Keratinocyte (primary cell): ENCODE data around the gene SCCPDH.

Source experiments
- EZH2 ChIP-seq: IDR thresholded peaks from one replicate; pipeline ENCODE4 v1.6.1; 2012; ENCODE audit warnings: inconsistent platforms, mild to moderate bottlenecking, low read length, moderate library complexity
- TF ChIP-seq, protein P1 (sequence below), 3 experiments: IDR thresholded peaks in 1 of 3; conservative IDR thresholded peaks in 1 of 3; optimal IDR thresholded peaks in 1 of 3; 2 replicates in 2 of 3; 3 replicates in 1 of 3; pipeline versions ENCODE3 to v1.5.1; 2011; ENCODE audit warnings: low read length in 3 of 3, mild to moderate bottlenecking in 3 of 3, moderate library complexity in 2 of 3, control low read depth in 1 of 3, inconsistent platforms in 1 of 3; ENCODE audit not compliant: insufficient read depth in 2 of 3; ENCODE audit errors: extremely low read depth in 1 of 3

DNA sequence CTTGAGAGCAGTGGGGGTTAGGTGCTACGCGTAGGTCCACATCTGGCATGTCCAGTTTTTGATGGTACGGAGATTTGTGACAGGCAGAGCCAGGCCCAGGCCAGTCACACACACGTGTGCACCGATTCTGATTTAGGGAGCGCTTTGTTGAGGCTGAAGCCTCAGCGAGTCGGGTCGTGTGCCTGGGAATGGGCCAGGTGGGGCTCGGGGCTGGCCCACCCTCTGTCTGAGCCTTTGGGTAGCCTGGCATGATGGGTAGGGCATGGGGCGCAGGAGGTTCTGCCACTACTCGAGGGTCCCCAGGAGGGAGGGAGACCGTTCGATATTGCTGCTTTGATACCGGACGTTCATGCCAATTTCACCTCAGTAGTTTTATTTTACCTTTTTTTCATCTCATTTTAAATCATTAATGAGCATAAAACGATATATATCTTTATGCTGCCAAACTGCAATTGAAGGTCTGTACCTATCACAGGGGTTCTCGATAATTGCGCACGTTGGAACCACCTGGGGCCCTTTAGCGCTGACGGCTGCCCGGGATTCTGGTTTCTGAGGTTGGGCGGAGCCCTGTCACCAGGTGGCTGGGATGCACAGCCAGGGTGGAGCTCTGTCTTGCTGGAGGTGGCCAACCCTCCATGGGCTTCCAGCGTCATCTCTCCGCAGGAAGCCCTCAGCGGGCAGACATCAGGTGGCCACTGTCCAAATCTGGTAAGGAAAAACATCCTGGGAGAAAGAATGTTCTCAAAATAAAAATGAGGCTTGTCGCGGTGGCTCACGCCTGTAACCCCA lies 71.9 kb downstream of the SCCPDH start:
- TF ChIP-seq EZH2: no peak
- TF ChIP-seq, protein P1, sequence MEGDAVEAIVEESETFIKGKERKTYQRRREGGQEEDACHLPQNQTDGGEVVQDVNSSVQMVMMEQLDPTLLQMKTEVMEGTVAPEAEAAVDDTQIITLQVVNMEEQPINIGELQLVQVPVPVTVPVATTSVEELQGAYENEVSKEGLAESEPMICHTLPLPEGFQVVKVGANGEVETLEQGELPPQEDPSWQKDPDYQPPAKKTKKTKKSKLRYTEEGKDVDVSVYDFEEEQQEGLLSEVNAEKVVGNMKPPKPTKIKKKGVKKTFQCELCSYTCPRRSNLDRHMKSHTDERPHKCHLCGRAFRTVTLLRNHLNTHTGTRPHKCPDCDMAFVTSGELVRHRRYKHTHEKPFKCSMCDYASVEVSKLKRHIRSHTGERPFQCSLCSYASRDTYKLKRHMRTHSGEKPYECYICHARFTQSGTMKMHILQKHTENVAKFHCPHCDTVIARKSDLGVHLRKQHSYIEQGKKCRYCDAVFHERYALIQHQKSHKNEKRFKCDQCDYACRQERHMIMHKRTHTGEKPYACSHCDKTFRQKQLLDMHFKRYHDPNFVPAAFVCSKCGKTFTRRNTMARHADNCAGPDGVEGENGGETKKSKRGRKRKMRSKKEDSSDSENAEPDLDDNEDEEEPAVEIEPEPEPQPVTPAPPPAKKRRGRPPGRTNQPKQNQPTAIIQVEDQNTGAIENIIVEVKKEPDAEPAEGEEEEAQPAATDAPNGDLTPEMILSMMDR (optimal IDR thresholded peaks at IDR 0.05 in 1 of 3, IDR thresholded peaks at IDR 0.05 in 1 of 3, conservative IDR thresholded peaks at IDR 0.05 in 1 of 3; ENCODE audit: extremely low read depth in 1 of 3, insufficient read depth in 2 of 3, low read length in 3 of 3): no peak
